ENCODE measurements around the gene NKPD1. TPM values are rescaled to one million over a fixed set of nuclear protein-coding genes. Genes with fewer than 3 reads are reported as not detected.

NKPD1 gene
- total and polyA plus RNA-seq, 2 experiments from 2014 or later, result 2.9 to 3.3 TPM

DNA sequence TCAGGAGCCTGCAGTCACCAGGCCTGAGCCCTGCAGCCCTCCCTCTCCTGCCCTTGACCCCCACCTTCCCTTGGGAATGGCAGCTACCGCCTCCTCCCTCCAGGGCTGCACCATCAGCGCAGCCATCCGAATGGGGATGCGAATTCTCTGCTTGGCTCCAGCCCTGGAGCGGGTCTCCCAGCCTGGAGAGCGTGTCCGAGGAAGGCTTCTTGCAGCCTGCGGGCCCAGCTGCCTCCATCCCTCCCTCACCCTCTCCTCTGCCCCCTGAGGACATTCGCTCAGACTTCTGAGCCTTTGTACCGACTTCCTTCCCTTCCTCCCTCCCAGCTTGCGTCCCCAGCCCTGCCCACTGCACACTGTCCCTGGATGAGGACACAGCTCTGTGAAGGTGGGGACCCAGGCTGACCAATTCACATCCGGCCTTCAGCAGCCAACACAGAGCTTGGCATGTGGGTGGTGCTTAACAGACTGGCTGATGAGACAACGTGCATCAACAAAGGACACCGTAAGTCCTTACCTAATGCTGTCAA is 6.0 kb upstream of the NKPD1 start:
- Histone ChIP-seq H3K27me3 (no peaks in the 10 kb centered on the region), H3K4me3 (no peak overlapping the region), H3K36me3 (no peaks in the 10 kb centered on the region), H3K4me1 (ENCODE audit: low read depth) (peaks cover 6% of the 10 kb centered on the region), H3K27ac (no peak overlapping the region), H3K9me3 (ENCODE audit: low read depth) (no peaks in the 10 kb centered on the region)
- TF ChIP-seq, protein P1, sequence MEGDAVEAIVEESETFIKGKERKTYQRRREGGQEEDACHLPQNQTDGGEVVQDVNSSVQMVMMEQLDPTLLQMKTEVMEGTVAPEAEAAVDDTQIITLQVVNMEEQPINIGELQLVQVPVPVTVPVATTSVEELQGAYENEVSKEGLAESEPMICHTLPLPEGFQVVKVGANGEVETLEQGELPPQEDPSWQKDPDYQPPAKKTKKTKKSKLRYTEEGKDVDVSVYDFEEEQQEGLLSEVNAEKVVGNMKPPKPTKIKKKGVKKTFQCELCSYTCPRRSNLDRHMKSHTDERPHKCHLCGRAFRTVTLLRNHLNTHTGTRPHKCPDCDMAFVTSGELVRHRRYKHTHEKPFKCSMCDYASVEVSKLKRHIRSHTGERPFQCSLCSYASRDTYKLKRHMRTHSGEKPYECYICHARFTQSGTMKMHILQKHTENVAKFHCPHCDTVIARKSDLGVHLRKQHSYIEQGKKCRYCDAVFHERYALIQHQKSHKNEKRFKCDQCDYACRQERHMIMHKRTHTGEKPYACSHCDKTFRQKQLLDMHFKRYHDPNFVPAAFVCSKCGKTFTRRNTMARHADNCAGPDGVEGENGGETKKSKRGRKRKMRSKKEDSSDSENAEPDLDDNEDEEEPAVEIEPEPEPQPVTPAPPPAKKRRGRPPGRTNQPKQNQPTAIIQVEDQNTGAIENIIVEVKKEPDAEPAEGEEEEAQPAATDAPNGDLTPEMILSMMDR (IDR thresholded peaks at IDR 0.05; ENCODE audit: low read depth, low read length), result no peak
- no peak for DNase-seq (ENCODE audit: low read depth in 1 of 2, low spot score in 1 of 2)

DNA sequence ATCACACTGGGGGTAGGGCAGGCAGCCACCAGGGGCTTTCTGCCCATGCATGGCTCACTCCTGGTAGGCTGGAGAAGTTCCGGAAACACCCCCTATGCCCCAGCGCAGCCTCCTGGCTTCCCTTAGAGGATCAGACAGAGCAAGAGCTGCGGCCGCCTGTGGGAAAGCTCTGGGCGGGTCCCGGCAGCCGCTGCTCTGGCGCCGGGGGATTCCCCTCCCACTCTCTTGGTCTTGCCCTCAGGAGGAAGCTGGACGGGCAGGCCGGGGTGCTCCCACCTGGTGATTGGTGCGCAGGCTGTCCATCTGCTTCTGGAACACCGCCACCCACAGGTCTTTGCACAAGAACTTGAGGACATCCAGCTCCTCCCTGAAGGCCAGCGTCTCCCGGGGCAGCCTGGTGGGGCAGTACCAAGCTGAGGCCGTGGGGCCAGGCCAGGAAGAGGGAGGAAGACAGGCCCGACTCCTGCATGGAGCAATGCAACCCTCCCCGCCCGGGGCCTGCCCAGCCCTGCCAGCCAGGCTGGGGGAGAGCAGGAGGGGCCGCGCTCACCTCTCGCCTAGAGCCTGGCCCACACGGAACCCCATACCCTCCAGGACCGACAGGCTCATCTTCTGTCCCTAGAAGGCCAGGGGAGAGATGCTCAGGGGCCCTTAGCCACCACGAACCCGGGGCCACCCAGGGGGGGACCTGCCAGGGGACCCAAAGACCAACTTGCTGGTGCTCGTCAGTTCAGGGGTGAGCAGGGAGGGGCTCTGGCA is 4.0 kb upstream of the NKPD1 start:
- TF ChIP-seq, protein P1 (IDR thresholded peaks at IDR 0.05; ENCODE audit: low read depth, low read length), result no peak

DNA sequence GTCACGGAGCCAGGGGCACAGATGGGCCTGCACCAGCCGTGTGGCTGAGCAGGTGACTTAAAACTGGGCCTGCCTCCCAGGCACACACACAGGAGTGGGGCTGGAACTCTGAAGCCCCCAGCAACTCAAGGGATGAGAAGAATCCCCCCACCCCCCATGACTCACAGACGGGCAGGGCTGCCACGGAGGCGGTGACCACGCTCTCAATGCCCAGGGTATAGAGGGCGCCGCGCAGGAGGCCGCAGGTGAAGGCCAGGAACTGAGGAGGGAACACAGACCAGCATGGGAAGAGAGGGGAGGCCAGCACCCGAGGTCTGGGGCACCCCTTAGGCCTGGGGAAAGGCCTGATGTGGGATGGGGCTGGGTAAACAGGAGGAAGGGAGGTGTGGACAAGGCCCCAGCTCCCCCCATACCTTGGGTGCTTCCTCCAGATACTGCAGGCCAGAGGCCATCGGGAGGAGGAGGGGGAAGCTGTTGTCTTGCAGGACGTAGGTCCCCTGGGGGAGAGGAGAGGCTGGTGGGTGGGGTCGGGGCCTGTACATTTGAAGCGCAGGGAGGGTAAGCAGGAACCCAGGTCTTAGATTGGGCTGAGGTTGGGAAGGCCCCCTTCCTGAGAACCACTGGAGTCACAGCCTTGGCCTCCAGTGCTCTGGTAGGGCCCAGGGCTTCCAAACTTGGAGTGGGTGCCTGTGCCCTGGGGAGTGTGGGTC is 3.1 kb upstream of the NKPD1 start:
- Histone ChIP-seq H3K27ac (no peak overlapping the region), H3K9me3 (ENCODE audit: low read depth) (no peaks in the 10 kb centered on the region), H3K36me3 (no peaks in the 10 kb centered on the region), H3K4me1 (ENCODE audit: low read depth) (no peaks in the 10 kb centered on the region), H3K27me3 (no peaks in the 10 kb centered on the region), H3K4me3 (no peak overlapping the region)
- DNase-seq (ENCODE audit: low read depth in 1 of 2, low spot score in 1 of 2), result no peak
- TF ChIP-seq, protein P1 (IDR thresholded peaks at IDR 0.05; ENCODE audit: low read depth, low read length), result no peak

More for the DNA sequence above, 4.0 kb upstream of the NKPD1 start:
- no peaks in the 10 kb centered on the region for H3K4me1 ChIP-seq (ENCODE audit: low read depth)
- H3K9me3 ChIP-seq (ENCODE audit: low read depth), result no peaks in the 10 kb centered on the region
- H3K27ac ChIP-seq, result no peak overlapping the region
- no peaks in the 10 kb centered on the region for H3K27me3 ChIP-seq
- H3K36me3 ChIP-seq, result no peaks in the 10 kb centered on the region
- H3K4me3 ChIP-seq, result no peak overlapping the region
- peak; percentile 48 to 89 for DNase-seq (ENCODE audit: low read depth in 1 of 2, low spot score in 1 of 2)

DNA sequence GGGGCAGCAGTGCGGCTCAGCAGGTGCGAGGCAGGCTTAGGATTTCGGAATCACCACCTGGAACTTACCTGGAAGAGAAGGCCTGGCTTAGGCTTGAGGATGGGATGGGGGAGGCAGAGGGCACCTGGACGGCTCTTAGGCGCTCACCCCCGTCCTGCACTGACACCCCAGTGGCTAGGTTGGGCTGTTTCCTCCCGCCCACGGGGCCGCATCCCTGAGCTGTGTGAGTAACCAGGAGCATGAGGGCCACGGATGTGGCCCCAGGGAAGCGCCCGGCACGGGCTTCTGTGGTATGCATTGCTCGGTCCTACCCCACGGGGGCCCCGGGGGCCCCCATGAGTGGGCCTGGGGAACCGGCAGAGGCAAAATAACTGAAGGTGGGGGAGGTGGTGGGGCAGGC is 2.4 kb upstream of the NKPD1 start:
- Histone ChIP-seq H3K27me3 (no peaks in the 10 kb centered on the region), H3K4me1 (ENCODE audit: low read depth) (no peaks in the 10 kb centered on the region), H3K36me3 (no peaks in the 10 kb centered on the region), H3K4me3 (no peak overlapping the region), H3K27ac (no peak overlapping the region), H3K9me3 (ENCODE audit: low read depth) (no peaks in the 10 kb centered on the region)
- no peak for DNase-seq (ENCODE audit: low read depth in 1 of 2, low spot score in 1 of 2)
- TF ChIP-seq, protein P1 (IDR thresholded peaks at IDR 0.05; ENCODE audit: low read depth, low read length), result no peak

DNA sequence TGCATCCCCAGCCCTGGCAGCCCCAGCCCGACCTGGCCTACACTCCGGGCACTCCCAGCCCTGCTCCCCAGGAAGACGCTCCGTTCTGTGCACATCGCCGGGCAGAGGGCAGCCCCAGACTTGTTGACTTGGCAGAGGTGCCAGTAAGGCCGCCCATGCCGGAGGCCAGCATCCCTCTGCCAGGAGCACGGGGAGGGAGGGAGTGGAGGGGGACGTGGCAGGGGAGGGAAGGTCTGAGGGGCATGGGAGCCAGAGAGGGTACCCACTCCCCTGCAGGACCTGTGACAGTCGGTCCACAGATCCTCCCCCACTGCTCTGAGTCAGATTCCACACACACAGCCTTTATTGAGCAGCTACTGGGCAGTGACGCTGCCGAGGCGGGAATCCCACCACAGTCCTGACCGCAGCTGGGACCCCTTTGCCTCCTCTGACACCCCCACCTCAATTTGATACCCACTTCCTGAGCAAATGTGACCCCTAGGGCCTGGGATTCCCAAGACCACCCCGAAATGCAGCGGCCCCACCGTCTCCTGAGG is 1.9 kb upstream of the NKPD1 start:
- Histone ChIP-seq H3K36me3 (no peaks in the 10 kb centered on the region), H3K4me1 (ENCODE audit: low read depth) (no peaks in the 10 kb centered on the region), H3K4me3 (no peak overlapping the region), H3K27me3 (no peaks in the 10 kb centered on the region), H3K9me3 (ENCODE audit: low read depth) (no peaks in the 10 kb centered on the region), H3K27ac (no peak overlapping the region)
- TF ChIP-seq, protein P1 (IDR thresholded peaks at IDR 0.05; ENCODE audit: low read depth, low read length), result no peak
- DNase-seq (ENCODE audit: low read depth in 1 of 2, low spot score in 1 of 2), result no peak
